Fibroblast of pulmonary artery (primary cell): ENCODE results near the gene PPP2R3B.
"Not testable (repeated sequence)": the region's sequence is repeated elsewhere in the genome, so short reads cannot be mapped to it uniquely, and the experiment has no call there.

Experiments
- DNase-seq: peaks from one replicate; pipeline ENCODE4 v3.0.0-alpha.2; 2010; ENCODE audit warnings: low read depth
- H3K4me3 ChIP-seq: replicated peaks from 2 replicates; pipeline ENCODE4 v1.5.1; 2011; ENCODE audit warnings: low read depth, mild to moderate bottlenecking, control low read depth, low read length, moderate library complexity
- TF ChIP-seq, protein P1 (sequence below): IDR thresholded peaks from 2 replicates; pipeline ENCODE4 v1.5.1; 2011; ENCODE audit warnings: mild to moderate bottlenecking, control low read depth, low read length, inconsistent platforms; ENCODE audit errors: missing control alignments

Gene PPP2R3B, protein sequence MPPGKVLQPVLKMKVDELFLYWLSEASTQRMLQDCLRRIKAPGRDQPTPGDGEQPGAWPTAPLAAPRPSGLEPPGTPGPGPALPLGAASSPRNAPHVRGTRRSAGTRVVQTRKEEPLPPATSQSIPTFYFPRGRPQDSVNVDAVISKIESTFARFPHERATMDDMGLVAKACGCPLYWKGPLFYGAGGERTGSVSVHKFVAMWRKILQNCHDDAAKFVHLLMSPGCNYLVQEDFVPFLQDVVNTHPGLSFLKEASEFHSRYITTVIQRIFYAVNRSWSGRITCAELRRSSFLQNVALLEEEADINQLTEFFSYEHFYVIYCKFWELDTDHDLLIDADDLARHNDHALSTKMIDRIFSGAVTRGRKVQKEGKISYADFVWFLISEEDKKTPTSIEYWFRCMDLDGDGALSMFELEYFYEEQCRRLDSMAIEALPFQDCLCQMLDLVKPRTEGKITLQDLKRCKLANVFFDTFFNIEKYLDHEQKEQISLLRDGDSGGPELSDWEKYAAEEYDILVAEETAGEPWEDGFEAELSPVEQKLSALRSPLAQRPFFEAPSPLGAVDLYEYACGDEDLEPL

DNA sequence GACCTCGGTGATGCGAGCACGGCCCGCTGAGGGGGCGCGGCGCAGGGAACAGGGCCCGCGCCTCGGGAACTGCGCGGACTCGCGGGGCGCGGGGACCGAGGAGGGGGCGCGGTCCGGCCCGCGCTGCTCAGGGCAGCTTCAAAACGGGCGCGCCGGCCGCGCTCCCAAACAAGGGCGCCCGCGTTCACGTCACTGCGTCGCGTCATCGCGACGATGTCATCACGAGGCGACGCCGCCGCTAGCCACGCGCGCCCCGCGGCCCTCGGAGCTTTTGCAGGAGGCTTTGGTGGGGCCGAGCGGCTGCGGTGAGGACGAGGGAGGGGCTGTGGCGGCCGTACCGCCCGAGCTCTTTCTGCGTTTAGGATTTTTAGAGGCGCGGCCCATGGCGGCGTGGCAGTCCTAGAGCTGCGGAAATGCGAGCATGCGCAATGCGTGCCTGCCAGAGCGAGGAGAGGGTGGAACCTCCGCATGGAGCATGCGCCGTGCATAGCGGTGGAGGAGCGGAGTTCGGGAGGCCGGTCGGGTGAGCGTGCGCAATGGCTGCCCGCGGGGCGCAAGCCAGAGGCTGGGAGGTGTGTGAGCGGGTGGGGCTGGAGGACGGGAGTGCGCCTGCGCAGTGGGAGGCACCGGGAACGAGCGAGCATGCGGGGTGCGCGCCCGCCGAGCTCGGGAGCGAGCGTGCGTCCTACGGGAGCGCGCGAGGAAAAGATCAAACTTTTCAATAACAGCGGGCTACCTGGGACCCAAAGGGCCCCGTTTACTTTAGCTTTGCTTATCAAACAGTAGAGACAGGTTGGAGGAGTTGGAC lies at the start of gene PPP2R3B:
Gene PPP2R3B (minus strand): TSS at position 140 of the 808 bp plus-strand sequence. CDS start 216 bp downstream, outside the sequence.
- TF ChIP-seq, protein P1, sequence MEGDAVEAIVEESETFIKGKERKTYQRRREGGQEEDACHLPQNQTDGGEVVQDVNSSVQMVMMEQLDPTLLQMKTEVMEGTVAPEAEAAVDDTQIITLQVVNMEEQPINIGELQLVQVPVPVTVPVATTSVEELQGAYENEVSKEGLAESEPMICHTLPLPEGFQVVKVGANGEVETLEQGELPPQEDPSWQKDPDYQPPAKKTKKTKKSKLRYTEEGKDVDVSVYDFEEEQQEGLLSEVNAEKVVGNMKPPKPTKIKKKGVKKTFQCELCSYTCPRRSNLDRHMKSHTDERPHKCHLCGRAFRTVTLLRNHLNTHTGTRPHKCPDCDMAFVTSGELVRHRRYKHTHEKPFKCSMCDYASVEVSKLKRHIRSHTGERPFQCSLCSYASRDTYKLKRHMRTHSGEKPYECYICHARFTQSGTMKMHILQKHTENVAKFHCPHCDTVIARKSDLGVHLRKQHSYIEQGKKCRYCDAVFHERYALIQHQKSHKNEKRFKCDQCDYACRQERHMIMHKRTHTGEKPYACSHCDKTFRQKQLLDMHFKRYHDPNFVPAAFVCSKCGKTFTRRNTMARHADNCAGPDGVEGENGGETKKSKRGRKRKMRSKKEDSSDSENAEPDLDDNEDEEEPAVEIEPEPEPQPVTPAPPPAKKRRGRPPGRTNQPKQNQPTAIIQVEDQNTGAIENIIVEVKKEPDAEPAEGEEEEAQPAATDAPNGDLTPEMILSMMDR, result no peak
- peak within 1 kb of the TSS; percentile 88 for H3K4me3 ChIP-seq
- DNase-seq, result peak; percentile 99

DNA sequence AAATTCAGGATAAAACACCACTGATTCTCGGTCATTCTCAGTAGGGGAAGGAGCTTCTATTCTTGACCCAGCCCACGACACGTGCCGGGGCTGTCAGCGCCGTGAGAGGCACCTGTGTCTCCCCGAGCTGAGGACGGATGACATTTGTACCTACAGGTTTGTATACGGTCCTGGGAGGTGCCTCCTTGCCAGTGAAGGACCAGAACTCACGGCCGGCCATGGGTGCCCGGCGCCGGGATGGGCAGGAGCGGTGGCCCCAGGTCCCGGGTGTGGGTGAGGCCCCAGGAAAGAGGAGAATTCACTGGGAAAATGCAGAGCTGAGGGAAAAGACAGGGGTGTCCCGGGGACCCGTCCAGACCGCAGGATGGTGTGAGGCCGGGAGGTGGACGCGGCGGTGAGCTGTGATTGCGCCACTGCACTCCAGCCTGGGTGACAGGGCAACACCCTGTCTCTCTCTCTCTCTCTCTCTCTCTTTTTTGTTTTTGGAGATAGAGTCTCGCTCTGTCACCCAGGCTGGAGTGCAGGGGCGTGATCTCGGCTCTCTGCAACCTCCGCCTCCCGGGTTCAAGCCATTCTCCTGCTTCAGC lies 48.9 kb upstream of the PPP2R3B start:
- DNase-seq, result no peak
- H3K4me3 ChIP-seq, result no peak overlapping the region
- TF ChIP-seq, protein P1, result no peak

DNA sequence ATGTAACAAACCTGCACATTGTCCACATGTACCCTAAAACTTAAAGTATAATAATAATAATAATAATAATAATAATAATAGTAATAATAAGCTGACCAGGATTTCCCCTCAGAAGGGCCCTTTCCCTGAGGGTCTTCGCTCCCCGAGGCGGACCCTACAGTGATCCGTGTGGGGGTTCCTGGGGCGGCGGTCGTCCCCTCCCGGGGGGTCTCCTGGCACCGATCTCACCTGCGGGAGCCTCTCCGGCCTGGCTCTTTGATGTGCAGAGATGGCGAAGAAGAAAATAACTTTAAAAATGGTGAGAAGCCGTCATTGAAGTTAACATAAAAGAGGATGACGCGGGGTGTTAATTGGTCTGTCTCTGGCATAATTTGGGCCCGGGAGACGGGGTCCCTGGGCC lies 48.2 kb upstream of the PPP2R3B start:
- DNase-seq, result no peak
- H3K4me3 ChIP-seq, result no peak overlapping the region
- TF ChIP-seq, protein P1, result no peak

DNA sequence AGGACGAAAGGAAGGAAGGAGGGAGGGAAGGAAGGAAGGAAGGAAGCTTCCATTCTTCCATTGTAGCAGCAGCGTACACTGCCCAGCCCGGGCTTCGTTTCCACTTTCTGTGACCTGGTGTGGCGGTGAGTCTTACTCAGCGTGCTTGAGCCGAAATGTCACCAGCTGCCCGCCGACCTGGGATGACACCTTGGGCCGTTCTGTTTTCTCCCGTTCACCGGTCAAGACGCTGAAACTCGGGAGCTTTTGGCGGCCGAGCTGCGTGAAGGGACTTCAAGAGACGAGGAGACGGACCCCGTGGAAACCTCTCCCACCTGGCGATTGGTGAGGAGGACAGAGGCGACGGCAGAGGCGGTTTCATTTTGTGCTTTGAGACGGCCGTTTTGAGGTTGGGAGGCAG lies 47.1 kb upstream of the PPP2R3B start:
- DNase-seq, result no peak
- TF ChIP-seq, protein P1, result no peak
- H3K4me3 ChIP-seq, result no peak overlapping the region

DNA sequence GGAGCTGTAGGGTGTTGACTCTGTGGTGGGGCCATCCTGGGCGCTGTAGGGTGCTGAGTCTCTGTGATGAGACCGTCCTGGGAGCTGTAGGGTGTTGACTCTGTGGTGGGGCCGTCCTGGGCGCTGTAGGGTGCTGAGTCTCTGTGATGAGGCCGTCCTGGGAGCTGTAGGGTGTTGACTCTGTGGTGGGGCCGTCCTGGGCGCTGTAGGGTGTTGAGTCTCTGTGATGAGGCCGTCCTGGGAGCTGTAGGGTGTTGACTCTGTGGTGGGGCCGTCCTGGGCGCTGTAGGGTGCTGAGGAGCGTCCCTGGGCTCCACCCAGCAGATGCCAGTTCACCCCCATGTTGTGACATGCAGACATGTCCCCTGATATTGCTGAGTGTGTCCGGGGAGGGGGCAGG lies 46.0 kb upstream of the PPP2R3B start:
- DNase-seq, H3K4me3 ChIP-seq: not testable (repeated sequence)

DNA sequence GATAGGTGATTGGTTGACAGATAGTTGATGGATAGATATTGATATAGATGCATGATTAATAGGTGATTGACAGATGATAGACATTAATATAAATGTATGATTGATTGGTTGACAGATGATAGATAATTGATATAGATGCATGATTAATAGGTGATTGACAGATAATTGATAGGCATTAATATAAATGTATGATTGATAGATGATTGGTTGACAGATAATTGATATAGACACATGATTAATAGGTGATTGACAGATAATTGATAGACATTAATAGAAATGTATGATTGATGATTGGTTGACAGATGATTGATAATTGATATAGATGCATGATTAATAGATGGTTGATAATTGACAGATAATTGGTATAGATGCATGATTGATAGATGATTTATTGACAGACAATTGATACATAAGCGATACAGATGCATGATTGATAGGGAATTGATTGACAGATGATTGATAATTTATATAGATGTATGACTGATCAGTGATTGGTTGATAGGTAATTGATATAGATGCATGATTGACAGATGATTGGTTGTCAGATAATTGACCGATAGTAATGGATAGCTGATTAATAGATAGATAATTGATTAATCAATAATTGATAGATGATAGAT lies 44.9 kb upstream of the PPP2R3B start:
- H3K4me3 ChIP-seq, result no peak overlapping the region
- DNase-seq, result no peak
- TF ChIP-seq, protein P1, result no peak

DNA sequence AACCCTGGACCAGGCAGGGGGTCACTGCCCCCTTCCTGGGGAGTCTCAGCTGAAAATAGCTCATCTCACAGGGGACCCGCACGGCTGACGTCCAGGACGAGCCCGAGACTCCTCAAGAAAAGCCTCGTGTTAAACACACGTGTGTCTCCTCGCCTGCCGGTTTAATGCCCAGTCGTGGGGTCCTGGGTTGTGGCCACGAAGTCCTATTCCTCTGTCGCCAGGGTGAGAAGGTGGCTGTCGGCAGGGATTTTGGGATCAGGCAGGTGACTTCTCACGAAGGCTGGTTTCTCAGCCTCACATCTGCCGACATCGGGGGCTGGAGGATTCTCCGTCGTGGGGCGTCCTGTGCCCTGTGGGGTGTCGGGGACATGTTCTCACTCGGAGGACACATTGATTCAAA lies 44.3 kb upstream of the PPP2R3B start:
- TF ChIP-seq, protein P1, result no peak

More for the DNA sequence above, 44.3 kb upstream of the PPP2R3B start:
- peak; percentile 3 for DNase-seq
- H3K4me3 ChIP-seq, result no peak overlapping the region
